KMS-11 (cell line): ENCODE measurements around the gene NOX5.

Experiments used
- H2AFZ ChIP-seq: fragments of 200-600 bp; sonication (generic); 2 replicates; pipeline ENCODE4 v1.6.1; 2016; ENCODE audit warnings: antibody characterized with exemption, mixed run types, low read depth
- H3K27ac ChIP-seq: fragments of 200-600 bp; sonication (generic); 2 replicates; pipeline ENCODE4 v1.6.1; 2016; ENCODE audit warnings: mild to moderate bottlenecking, mixed run types
- H3K27me3 ChIP-seq: fragments of 200-600 bp; sonication (generic); 2 replicates; pipeline ENCODE4 v1.6.1; 2017; ENCODE audit warnings: mild to moderate bottlenecking, low read depth, mixed run types, moderate library complexity; ENCODE audit not compliant: insufficient read depth
- H3K36me3 ChIP-seq: fragments of 200-600 bp; sonication (generic); 2 replicates; pipeline ENCODE4 v1.6.1; 2017; ENCODE audit warnings: mild to moderate bottlenecking, mixed run types; ENCODE audit not compliant: insufficient read depth
- H3K4me1 ChIP-seq: fragments of 200-600 bp; sonication (generic); 2 replicates; pipeline ENCODE4 v1.6.1; 2016; ENCODE audit warnings: mild to moderate bottlenecking, low read depth, mixed run types; ENCODE audit not compliant: poor library complexity, severe bottlenecking
- H3K4me2 ChIP-seq: fragments of 200-600 bp; sonication (generic); 2 replicates; pipeline ENCODE4 v1.7.0; 2016; ENCODE audit warnings: mild to moderate bottlenecking, mixed run types
- H3K4me3 ChIP-seq: fragments of 200-600 bp; sonication (generic); IDR thresholded peaks from 2 replicates; pipeline ENCODE4 v1.6.1; 2017; ENCODE audit warnings: low read depth, low read length, mixed read lengths; ENCODE audit not compliant: insufficient read depth
- H3K79me2 ChIP-seq: fragments of 200-600 bp; sonication (generic); 2 replicates; pipeline ENCODE4 v1.6.1; 2016; ENCODE audit warnings: low read depth, mixed run types; ENCODE audit not compliant: insufficient read depth
- H3K9ac ChIP-seq: fragments of 200-600 bp; sonication (generic); 2 replicates; pipeline ENCODE4 v1.6.1; 2016; ENCODE audit warnings: mild to moderate bottlenecking, mixed run types
- H4K20me1 ChIP-seq: fragments of 200-600 bp; sonication (generic); 2 replicates; pipeline ENCODE4 v1.6.1; 2016; ENCODE audit warnings: mild to moderate bottlenecking, mixed run types; ENCODE audit not compliant: insufficient read depth
- CTCF ChIP-seq: fragments of 200-600 bp; sonication (generic); conservative IDR thresholded peaks from 2 replicates; pipeline ENCODE4 v1.6.1; 2017; ENCODE audit warnings: low read depth, mild to moderate bottlenecking, antibody characterized with exemption, low read length, moderate library complexity, mixed read lengths

NOX5 gene

GRCh38 chr15:69027976-69028518 lies 13.6 kb downstream of the NOX5 start:
- Histone ChIP-seq H3K4me2 (no peak overlapping the region), H3K27me3 (no peaks in the 10 kb centered on the region)
- TF ChIP-seq CTCF = no peak

GRCh38 chr15:69031013-69032001 lies 16.8 kb downstream of the NOX5 start:
- Histone ChIP-seq H3K27ac (no peak overlapping the region), H3K79me2 (no peaks in the 10 kb centered on the region), H3K4me1 (no peaks in the 10 kb centered on the region), H3K27me3 (no peaks in the 10 kb centered on the region), H3K4me3 (no peak overlapping the region), H3K4me2 (no peak overlapping the region), H3K9ac (no peak overlapping the region), H4K20me1 (no peaks in the 10 kb centered on the region), H3K36me3 (no peaks in the 10 kb centered on the region), H2AFZ (no peak overlapping the region)
- no peak for TF ChIP-seq CTCF

More at GRCh38 chr15:69027976-69028518, 13.6 kb downstream of the NOX5 start:
- Histone ChIP-seq H3K9ac (no peak overlapping the region), H3K79me2 (no peaks in the 10 kb centered on the region), H3K4me3 (no peak overlapping the region), H3K4me1 (no peaks in the 10 kb centered on the region), H4K20me1 (no peaks in the 10 kb centered on the region), H2AFZ (no peak overlapping the region), H3K36me3 (no peaks in the 10 kb centered on the region), H3K27ac (no peak overlapping the region)

GRCh38 chr15:69032031-69032430 lies 17.5 kb downstream of the NOX5 start:
- no peak for TF ChIP-seq CTCF
- no peak overlapping the region for H3K4me3 ChIP-seq
- no peak overlapping the region for H3K27ac ChIP-seq
- no peaks in the 10 kb centered on the region for H3K27me3 ChIP-seq
- no peak overlapping the region for H2AFZ ChIP-seq
- H3K79me2 ChIP-seq = no peaks in the 10 kb centered on the region
- H3K36me3 ChIP-seq = no peaks in the 10 kb centered on the region
- H3K4me1 ChIP-seq = no peaks in the 10 kb centered on the region
- H3K9ac ChIP-seq = no peak overlapping the region
- no peak overlapping the region for H3K4me2 ChIP-seq
- H4K20me1 ChIP-seq = no peaks in the 10 kb centered on the region

GRCh38 chr15:69032703-69033373 lies 18.3 kb downstream of the NOX5 start:
- TF ChIP-seq CTCF = no peak

More at GRCh38 chr15:69032703-69033373, 18.3 kb downstream of the NOX5 start:
- H3K4me1 ChIP-seq = no peaks in the 10 kb centered on the region
- H3K36me3 ChIP-seq = no peaks in the 10 kb centered on the region
- H3K9ac ChIP-seq = no peak overlapping the region
- H4K20me1 ChIP-seq = no peaks in the 10 kb centered on the region
- H3K27ac ChIP-seq = no peak overlapping the region
- no peaks in the 10 kb centered on the region for H3K27me3 ChIP-seq
- H3K4me3 ChIP-seq = no peak overlapping the region
- H3K79me2 ChIP-seq = no peaks in the 10 kb centered on the region
- H2AFZ ChIP-seq = no peak overlapping the region
- H3K4me2 ChIP-seq = no peak overlapping the region
